Pulmonary artery endothelial cell (primary cell): ENCODE results near the gene ETV7. TPM values are rescaled to one million over a fixed set of nuclear protein-coding genes. Genes with fewer than 3 reads are reported as not detected.

ENCODE experiments used
- DNase-seq: peaks from one replicate; pipeline ENCODE4 v3.0.0-alpha.2; 2011; ENCODE audit warnings: low read depth, low spot score
- total RNA-seq: library from RNA; depleted of rRNA; stranded (reverse); fragments of >200 nt; gene quantifications from 2 replicates; pipeline ENCODE4 v1.2.3, GENCODE V29; 2014

Gene ETV7
- total RNA-seq, 1 donor from 2014 or later = 0.40 TPM

DNA sequence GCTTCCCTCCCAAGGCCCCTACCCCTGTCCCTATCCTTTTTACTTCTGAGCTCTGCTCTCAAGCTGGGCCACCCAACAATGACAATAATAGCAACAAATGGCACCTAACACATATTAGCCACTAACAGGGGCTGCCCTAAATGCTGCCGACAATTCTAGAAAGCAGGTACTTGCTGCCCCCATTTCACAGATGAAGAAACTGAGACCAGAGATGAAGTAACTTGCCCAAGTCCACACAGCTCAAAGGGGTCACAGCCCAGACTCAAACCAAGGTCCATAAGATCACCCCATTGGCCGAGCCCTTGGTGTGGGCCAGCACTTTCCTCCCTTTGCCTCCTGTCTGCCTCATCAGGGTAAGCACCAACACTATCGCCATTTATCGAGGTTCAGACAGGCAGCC, 62.8 kb downstream of the ETV7 start:
- no peak for DNase-seq

DNA sequence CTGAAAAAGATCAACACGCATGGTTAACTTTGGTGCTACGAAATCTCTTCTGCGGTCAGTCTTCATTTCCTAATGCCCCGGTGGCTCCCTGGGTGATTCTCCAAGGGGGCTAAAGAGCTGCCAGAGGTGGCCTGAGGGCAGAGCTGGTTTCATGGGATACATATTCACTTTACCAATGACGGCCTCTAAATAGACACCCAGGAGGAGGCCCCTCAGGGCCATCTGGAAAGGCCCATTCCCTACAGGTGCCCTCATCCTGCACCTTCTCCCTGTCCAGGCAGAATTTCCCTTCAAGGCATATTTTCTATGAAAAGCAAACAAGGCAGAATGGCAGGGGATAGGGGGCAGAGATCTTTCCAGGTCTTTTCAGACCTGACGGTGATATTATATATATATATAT, 63.3 kb downstream of the ETV7 start:
- DNase-seq = no peak

DNA sequence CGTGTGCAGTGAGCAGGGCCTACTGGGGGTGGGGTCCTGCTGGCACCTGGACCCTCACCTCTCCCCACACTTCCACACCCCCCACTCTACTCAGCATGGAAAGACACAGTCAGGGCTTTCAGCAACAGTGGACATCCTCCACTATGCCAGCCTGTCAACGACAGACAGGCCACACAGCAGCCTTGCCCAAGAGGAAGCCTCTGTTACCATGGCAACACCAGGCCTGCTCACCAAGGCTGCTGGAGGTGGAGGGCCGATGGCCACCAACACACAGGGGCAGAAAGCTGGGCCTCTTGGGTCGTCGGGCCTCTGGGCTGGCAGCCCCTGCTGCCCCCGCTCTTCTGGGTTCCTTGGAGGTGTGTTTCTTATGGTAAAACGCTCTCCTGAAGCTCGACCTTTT, 64.4 kb downstream of the ETV7 start:
- DNase-seq = no peak

DNA sequence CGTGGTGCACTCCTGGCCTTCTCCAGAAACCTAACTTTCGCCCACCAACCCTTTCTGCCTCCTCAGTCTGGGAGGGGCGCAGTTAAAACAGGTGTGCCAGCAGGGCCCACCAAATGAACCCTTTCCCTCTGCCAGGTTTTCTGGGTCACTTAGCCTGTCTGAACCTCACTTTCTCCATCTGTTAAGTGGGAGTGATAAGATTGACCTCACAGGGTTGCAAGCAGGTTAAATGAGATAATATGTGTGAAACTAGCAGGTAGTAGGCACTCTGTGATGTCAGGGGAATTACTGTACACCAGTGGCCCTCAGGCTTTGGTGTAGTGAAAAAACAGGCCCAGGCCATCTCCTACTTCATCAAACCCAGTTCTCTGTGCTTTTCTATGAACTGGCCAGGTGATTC, 64.9 kb downstream of the ETV7 start:
- no peak for DNase-seq

DNA sequence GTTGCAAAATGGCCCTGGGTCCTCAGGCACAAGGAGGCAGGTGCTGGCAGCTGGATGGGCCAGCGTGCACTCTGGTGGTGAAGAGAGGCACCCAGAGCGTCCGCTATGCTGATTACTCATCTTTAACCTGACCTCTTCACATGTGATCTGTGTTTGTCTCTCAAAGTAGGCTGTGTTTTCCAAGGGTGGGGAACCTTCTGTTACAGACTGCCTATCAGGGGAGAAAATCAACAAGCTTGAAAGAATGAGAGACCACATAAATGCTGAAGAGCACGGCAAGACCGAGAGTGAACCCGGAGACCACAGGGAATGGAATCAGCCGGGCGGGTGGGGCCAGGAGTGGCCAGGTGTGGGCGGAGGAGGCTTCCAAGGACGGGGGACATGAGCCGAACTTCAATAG, 67.0 kb downstream of the ETV7 start:
- DNase-seq = no peak

DNA sequence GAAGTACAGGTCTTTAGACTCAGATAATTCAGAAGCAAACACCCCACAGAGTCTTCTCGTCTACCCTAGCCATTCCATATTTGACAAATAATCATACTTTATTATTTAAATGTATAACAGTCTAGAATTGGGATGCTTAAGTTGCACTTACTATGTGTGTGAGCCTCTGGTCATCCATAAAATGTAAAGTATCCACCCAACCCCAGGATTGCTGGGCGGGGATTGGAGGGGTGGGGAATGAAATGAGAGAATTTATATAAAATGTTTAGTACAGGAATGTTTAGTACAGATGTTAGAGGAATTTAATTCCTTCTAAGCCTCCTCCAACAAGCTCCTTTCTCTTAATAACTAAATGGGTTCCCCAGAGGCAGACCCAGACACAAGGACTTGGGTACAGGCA, 67.6 kb downstream of the ETV7 start:
- DNase-seq = no peak

DNA sequence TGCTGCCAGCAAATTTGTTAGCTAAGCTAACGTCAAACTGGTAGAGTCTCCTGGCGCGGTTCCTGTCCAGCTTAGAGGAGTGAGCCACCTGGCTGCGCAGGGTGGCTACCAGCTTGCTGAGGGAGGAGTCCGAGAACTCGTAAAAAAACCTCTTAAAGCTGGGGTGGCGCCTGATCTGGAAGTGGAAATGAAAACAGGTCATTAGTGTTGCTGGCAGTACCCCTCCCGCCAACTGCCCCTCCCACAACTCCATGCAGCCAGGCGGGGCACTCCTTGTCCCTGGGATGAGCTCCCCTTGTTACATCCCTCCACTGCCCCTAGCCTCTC, 68.1 kb downstream of the ETV7 start:
- DNase-seq = no peak

DNA sequence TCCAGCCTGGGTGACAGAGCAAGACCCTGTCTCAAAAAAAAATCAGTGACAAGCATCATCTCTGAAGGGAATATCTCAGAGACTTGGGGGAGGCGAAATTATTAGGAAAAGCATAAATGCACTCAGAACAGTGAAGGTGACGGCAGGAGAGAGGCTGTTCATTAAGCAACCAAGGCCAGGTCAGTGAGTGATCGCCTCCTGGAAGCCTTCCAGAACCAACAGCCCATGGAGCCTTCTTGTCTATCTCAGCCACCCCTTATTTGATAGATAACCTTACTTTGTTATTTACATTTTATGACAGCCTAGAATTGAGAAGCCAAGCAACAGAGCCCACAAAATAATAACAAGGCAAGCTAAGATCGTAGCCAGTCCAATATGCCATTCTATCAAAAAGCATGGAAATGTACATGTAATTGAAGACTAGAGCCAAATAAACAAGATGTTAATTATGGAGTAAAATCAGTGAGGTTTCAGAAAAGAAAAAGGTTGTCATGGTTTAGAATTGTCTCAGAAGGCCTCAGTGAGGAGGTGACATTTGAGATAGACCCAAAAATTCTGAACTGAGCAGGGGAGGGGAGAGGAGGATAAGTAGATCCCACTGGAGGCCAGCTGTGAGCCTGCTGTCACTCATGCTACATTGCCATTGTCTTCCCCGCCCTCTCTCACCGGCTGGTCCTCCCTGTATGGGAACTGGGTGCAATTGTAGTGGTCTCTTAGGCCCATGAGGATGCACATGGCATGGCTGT, 68.6 kb downstream of the ETV7 start:
- no peak for DNase-seq

DNA sequence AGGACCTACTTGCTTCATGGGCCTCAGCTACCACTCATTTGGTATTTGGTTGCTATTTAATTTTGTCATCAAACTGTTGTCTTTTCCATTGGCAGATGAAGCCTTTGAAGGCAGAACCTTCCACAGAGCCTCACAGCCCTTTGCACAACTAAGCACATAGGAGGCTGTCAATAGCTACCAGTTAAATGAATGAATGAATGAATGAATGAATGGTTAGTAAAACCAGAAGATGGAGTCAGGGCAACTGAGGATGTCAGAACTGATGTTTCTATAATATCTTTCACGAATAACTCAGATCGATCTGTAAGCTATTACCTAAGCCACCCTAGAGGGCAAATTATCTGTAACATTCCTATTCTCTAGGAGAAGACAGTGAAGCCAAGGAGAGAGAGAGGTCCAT, 69.8 kb downstream of the ETV7 start:
- no peak for DNase-seq

Other genes with a start within 250 kb of the ETV7 start
- gene BRPF3, start 190.9 kb downstream of the ETV7 start, total RNA-seq = 8.0 and 14.8 TPM in 2 replicates
- not detected in 2 replicates for gene PNPLA1, start 117.6 kb downstream of the ETV7 start, total RNA-seq
- gene BNIP5, start 50.8 kb downstream of the ETV7 start, total RNA-seq = not detected in 2 replicates
- gene PXT1, start 55.2 kb upstream of the ETV7 start, total RNA-seq = 0.07 TPM in 2 replicates
- 79.6 and 81.6 TPM in 2 replicates for gene KCTD20, start 55.3 kb upstream of the ETV7 start, total RNA-seq
- 10.3 and 17.6 TPM in 2 replicates for gene STK38, start 159.8 kb upstream of the ETV7 start, total RNA-seq
- gene SRSF3, start 206.7 kb upstream of the ETV7 start, total RNA-seq = 415 and 719 TPM in 2 replicates